Stomach smooth muscle (tissue), 2 donors: ENCODE data around the gene TWIST2.

Experiments used
- H3K27ac ChIP-seq: one replicate; pipeline ENCODE4 v1.7.0; 2013; ENCODE audit warnings: mild to moderate bottlenecking, low read length, inconsistent platforms
- H3K27me3 ChIP-seq, 2 donors: one replicate each; pipeline ENCODE4 v1.7.0; 2013; ENCODE audit warnings: low read length in 2 of 2; ENCODE audit not compliant: insufficient read depth in 2 of 2, control insufficient read depth in 1 of 2
- H3K36me3 ChIP-seq, 2 donors: one replicate each; pipeline ENCODE4 v1.7.0; 2013; ENCODE audit warnings: low read length in 2 of 2; ENCODE audit not compliant: control insufficient read depth in 2 of 2, insufficient read depth in 2 of 2
- H3K4me1 ChIP-seq: one replicate; pipeline ENCODE4 v1.7.0; 2013; ENCODE audit warnings: low read length; ENCODE audit not compliant: control insufficient read depth, insufficient read depth
- H3K4me3 ChIP-seq, 2 donors: one replicate each; pipeline ENCODE4 v1.7.0; 2013; ENCODE audit warnings: low read length in 2 of 2
- H3K9ac ChIP-seq, 2 donors: one replicate each; pipeline ENCODE4 v1.7.0; 2013; ENCODE audit warnings: low read length in 2 of 2, mild to moderate bottlenecking in 1 of 2
- H3K9me3 ChIP-seq, 2 donors: one replicate each; pipeline ENCODE4 v1.7.0; 2013; ENCODE audit warnings: low read length in 2 of 2; ENCODE audit not compliant: control insufficient read depth in 2 of 2
- donor health status: healthy.
- donor health status: Pancreatic carcinoma.

Gene TWIST2

DNA sequence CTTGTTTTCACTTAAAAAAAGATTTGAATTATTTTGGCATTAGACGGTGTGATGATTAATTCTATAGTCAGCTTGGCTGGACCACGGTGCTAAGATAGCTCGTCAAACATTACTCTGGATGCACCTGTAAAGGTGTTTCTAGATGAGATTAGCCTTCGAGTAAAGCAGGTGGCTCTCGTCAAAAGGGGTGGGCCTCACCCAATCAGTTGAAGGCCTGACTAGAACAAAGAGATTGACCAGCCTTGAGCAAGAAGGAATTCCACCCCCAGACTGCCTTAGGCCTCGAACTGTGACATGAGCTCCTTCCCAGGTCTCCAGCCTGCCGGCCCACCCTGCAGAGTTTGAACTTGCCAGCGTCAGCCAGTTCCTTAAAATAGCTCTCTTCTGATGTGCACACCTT lies 73.4 kb downstream of the TWIST2 start:
- H3K4me1 ChIP-seq: no peaks in the 10 kb centered on the region
- no peak overlapping the region for H3K9ac ChIP-seq
- H3K36me3 ChIP-seq: no peaks in the 10 kb centered on the region
- peaks cover 0 to 3% of the 10 kb centered on the region in 2 donors for H3K27me3 ChIP-seq
- H3K4me3 ChIP-seq: no peak overlapping the region
- no peak overlapping the region for H3K27ac ChIP-seq
- H3K9me3 ChIP-seq: no peaks in the 10 kb centered on the region

DNA sequence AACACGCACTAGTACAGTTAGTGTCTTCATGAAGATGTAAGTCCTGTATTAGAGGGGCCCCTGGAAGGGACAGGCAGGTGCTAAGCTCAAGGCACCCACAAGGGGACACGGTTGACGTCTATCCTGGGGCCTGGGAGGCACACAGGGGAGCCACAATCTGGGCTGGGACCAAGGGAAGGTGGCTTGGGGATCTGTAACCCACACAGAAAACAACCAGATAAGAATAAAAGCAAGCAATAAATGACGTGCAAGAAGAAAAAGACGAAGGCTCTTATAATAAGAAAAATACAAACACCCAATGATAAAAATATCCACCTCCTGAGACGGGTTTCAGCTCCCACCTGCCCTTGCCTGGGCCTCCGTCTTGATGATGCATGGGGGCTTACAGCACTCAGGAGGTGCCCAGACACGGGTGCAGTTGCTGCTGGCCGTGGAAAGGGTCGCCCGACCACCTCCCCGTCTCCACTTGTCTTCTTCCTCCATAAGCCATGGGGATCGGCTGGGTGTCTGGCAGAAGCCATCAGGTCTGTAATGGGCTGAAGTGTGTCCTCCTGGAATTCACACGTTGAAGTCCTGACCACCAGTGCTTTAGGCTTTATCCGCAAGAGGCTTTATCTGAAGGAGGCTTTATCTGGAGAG lies 73.9 kb downstream of the TWIST2 start:
- H3K9ac ChIP-seq: no peak overlapping the region
- H3K4me3 ChIP-seq: no peak overlapping the region
- no peaks in the 10 kb centered on the region for H3K36me3 ChIP-seq
- H3K9me3 ChIP-seq: no peaks in the 10 kb centered on the region
- peaks cover 2 to 3% of the 10 kb centered on the region in 2 donors for H3K27me3 ChIP-seq
- H3K4me1 ChIP-seq: no peaks in the 10 kb centered on the region
- no peak overlapping the region for H3K27ac ChIP-seq

DNA sequence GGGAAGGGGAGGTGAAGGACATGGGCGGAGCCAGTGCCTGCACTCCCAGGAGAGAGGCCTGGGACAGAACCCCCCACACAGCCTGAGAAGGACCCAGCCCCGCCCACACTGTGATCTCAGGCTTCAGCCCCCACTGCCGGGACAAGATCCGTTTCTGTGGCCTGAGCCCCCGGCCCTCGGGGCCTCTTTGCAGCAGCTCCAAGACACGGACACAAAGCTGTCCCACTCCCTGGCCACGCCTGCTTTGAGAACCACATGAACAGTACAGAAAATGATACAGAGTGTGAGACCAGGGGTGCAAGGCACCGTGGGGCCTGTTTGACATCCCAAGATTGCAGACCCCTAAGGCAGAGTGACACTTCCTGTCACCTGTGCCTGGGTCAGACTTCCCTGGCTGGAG lies 74.5 kb downstream of the TWIST2 start:
- no peak overlapping the region for H3K27ac ChIP-seq
- no peaks in the 10 kb centered on the region for H3K4me1 ChIP-seq
- no peaks in the 10 kb centered on the region for H3K36me3 ChIP-seq
- no peak overlapping the region for H3K4me3 ChIP-seq
- peaks cover 2 to 3% of the 10 kb centered on the region in 2 donors for H3K27me3 ChIP-seq
- H3K9me3 ChIP-seq: no peaks in the 10 kb centered on the region
- no peak overlapping the region for H3K9ac ChIP-seq

DNA sequence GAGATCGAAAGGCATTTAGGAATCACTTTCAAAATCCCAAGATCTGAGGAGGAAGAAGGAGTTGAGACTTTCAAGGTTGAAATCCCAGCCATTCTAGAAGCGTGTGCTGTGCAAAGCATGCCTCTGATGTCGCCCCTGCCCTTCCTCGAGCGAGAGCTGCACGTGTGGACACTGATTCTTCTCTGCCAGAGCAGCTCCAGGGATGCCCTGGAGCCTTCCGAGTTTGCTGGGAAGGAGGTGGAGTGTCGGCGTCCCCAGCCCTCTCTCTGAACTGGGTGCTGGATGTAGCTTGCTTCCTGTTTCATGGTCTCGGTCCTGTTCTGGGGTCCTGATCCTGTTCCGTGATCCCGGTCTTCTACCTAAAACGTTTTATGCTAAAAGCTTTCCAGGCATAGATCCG lies 76.1 kb downstream of the TWIST2 start:
- Histone ChIP-seq H3K4me3 (no peak overlapping the region), H3K27ac (no peak overlapping the region), H3K36me3 (no peaks in the 10 kb centered on the region), H3K27me3 (peaks cover 2 to 3% of the 10 kb centered on the region in 2 donors), H3K4me1 (peaks cover 2% of the 10 kb centered on the region), H3K9ac (no peak overlapping the region), H3K9me3 (no peaks in the 10 kb centered on the region)

DNA sequence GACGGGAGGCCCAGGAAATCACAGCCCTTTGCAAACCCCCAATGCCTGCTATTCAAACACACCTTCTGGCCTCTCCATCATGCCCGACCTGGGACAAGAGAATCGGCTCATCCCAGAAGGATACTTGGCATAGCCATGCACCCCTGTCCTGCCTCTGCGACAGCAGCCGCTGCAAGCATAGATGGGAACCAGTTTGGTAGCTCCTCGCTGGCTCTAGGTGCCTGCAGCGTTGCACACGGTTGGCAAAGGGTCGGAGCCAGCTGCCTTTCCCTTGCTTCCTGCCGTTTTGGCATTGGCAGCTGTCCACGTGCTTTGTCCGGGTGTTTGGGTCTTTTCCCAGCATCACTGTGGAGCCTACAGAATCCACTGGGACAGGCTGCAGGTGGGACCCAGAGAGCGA lies 76.9 kb downstream of the TWIST2 start:
- Histone ChIP-seq H3K4me1 (peaks cover 3% of the 10 kb centered on the region), H3K9me3 (no peaks in the 10 kb centered on the region), H3K27ac (no peak overlapping the region), H3K36me3 (no peaks in the 10 kb centered on the region), H3K4me3 (no peak overlapping the region), H3K27me3 (peaks cover 3 to 4% of the 10 kb centered on the region in 2 donors), H3K9ac (no peak overlapping the region)

DNA sequence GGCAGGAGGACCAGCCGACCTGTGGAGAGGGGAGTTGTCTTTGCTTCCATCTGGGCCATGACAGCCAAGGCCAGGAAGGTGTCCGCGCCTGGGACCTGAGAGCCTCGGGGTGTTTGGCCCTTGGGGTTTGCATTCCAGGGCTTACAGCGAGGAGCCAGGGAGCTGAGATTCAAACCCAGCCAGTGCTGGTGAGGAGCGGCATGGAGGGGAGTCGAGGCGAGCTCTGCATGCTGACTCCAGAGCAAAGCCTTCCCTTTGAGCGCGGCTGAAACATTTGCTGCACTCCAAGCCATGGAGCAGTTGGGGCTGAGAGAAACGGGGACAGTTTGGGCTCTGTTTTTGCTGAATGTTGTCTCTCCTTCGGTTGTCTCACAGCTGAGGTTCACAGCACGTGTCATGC lies 77.4 kb downstream of the TWIST2 start:
- H3K27me3 ChIP-seq: peaks cover 3 to 4% of the 10 kb centered on the region in 2 donors
- no peak overlapping the region for H3K4me3 ChIP-seq
- peaks cover 8% of the 10 kb centered on the region for H3K4me1 ChIP-seq
- no peak overlapping the region for H3K9ac ChIP-seq
- no peak overlapping the region for H3K27ac ChIP-seq
- no peaks in the 10 kb centered on the region for H3K36me3 ChIP-seq
- H3K9me3 ChIP-seq: no peaks in the 10 kb centered on the region

DNA sequence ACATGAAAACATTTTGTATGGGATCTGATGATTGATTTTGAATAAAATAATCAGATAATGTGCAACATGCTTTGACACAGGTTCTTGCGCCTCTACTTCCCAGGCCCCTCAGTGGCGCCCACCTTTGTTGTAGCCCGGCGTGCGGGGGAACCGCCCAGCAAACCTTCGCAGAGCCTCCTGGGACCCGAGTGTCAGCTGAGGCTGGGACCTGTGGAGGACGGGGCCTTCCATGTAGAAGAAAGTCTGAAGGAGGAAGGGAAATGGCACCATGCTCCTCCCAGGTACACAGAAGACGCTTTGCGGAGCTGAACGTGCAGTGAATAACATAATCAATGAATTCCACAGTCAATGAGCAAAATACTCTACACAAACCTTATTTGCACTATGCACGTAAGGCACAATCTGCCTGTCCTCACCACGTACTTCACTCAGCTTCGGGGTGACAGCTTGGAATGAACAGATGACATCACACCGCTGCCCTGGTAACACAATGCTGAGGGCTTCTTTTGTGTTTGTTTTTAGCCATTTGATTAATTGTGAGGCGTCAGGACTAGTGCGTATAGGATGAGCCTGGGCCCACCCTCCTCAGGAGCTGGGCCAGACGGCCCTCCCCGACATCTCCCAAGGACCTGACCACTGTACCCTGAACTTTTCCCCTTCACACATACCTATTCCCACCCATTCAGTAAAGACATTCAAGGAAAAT lies 78.1 kb downstream of the TWIST2 start:
- Histone ChIP-seq H3K4me1 (peaks cover 10% of the 10 kb centered on the region), H3K27ac (no peak overlapping the region), H3K36me3 (no peaks in the 10 kb centered on the region), H3K9me3 (no peaks in the 10 kb centered on the region), H3K27me3 (peaks cover 3 to 4% of the 10 kb centered on the region in 2 donors), H3K4me3 (no peak overlapping the region), H3K9ac (no peak overlapping the region)

DNA sequence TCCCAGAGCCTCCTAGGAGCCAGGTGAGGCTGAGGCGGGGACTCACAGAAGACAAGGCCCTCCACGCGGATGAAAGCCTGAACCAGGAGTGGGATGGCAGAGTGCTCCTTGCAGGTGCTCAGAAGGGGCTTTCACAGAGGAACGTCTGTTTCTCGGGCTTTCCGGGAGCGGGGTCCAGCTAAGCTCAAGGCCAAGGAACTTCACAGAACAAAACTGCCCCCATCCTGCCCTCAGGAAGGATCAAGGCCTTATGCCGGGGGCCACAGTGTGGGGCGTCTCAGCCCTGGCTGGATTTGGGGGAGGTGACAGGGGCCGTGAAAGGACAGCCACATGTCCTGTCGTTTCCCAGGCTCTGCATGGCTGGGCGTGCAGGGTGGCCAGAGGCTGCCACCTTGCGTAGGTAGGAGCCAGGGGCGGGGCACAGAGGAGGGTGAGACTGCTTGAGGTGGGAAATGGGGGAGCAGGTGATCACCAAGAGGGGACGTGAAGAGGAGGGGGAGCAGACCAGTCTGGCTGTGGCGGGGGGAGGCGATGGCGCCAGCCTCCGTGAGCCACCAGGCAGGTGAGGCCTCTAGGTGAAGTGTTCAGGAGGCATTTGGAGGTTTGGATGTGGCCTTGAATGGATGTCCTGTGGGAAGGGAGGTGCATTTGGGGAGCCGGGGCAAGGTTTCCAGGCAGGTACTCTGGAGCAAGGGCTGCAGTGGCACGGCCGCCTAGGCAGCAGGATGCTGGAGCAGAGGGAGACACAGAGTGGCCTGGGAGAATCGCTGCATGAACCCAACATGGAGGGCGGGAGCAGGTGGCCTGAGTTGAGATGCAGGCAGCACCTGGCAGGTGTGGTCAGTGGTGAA lies 79.1 kb downstream of the TWIST2 start:
- H3K27me3 ChIP-seq: peaks cover 3 to 4% of the 10 kb centered on the region in 2 donors
- H3K4me3 ChIP-seq: no peak overlapping the region
- H3K9me3 ChIP-seq: no peaks in the 10 kb centered on the region
- H3K9ac ChIP-seq: no peak overlapping the region
- no peak overlapping the region for H3K27ac ChIP-seq
- no peaks in the 10 kb centered on the region for H3K36me3 ChIP-seq
- peaks cover 10% of the 10 kb centered on the region for H3K4me1 ChIP-seq

DNA sequence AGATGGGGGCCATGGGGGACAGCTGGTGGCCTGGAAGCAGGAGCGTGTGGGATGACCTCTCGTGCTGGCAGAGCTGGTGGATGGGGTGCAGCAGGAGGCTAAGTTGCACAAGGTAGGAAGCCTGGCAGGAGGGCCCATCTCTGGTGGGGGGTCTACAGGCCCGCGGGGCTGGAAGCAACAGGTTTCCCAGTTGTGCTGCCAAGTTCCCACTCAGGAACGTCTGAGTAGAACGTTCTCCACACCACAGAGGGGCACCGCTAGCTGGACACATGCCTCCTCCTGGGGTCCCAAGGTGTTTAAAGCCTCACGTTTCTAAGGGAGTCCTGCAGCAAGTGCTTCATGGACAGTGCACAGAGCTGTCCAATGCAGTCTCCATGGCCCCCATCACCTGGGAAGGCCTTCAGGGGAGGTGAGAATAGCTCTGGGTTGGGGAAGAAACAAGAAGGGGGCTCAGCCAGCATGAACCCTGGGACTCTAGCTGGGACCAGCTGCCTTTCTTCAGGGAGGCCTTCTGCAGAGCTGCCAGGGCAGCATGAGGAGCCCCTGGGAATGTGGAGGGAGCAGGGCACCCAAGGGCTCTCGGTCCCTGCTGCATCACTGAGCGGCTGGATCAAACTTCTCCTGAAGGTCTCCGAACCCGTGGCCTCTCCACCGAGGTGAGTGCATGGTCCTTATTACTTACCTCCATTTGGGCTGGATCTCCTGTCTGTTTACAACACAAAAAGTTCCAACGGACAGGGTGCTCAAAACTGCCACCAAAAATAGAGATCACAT lies 80.0 kb downstream of the TWIST2 start:
- Histone ChIP-seq H3K4me1 (peaks cover 10% of the 10 kb centered on the region), H3K9me3 (no peaks in the 10 kb centered on the region), H3K4me3 (no peak overlapping the region), H3K27me3 (peaks cover 3 to 4% of the 10 kb centered on the region in 2 donors), H3K9ac (no peak overlapping the region), H3K36me3 (no peaks in the 10 kb centered on the region), H3K27ac (no peak overlapping the region)

DNA sequence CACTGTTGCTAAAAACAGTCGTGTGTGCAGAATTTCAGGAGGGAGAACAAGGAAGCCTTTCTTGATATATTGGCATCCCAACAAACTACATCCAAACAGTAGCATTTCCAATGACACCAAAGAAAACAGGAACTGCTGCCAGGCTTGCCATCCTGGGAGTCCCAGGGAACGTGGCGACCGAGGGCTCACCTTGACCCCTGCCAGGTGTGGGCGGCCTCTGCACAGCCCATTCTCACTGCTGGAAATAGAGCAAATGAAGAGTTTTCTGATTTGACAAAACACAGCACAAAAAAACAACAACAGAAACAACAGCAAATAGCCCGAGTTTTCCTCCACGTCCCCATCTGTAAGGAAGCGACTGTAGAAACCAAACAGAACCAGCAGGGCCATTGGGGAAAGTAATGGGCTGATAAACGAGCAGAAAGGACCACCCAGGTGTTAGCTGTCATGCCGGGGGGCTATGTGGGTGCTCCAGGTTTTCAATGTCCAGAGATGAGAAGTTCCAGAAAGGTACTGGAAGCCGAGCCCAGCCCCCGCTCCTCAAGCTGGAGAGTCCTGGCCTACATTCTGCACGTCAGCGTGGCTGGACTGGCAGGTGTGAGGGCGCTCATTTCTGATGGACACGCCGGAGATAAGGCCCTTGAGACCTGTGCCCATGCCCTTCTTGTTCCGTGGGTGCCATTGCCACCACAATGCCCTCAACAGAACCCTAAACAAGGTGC lies 80.8 kb downstream of the TWIST2 start:
- no peak overlapping the region for H3K9ac ChIP-seq
- no peak overlapping the region for H3K4me3 ChIP-seq
- no peak overlapping the region for H3K27ac ChIP-seq
- H3K27me3 ChIP-seq: peaks cover 3 to 4% of the 10 kb centered on the region in 2 donors
- H3K9me3 ChIP-seq: no peaks in the 10 kb centered on the region
- H3K36me3 ChIP-seq: no peaks in the 10 kb centered on the region
- H3K4me1 ChIP-seq: peaks cover 10% of the 10 kb centered on the region
